Activated CD8-positive, alpha-beta T cell treated with anti-CD3 and anti-CD28 coated beads for 36 hours (primary cell): Measurements from ENCODE around the gene SV2C. TPM values are rescaled to one million over a fixed set of nuclear protein-coding genes. Genes with fewer than 3 reads are reported as not detected.

Experiments
- ATAC-seq: fragments of 200-7000 bp; cut with Tn5 transposase; one replicate; pipeline ENCODE4 v1.10.0; 2021; ENCODE audit warnings: mild to moderate bottlenecking, moderate library complexity
- CTCF ChIA-PET: fragments of 350-600 bp; sonication (Branson Sonifier 250); formaldehyde crosslinking; loops from one replicate; lab custom pipeline; 2021; ENCODE audit warnings: antibody characterized with exemption; lab: Charles Lee
- POLR2A ChIA-PET: fragments of 350-600 bp; sonication (Branson Sonifier 250); formaldehyde crosslinking; loops from one replicate; lab custom pipeline; 2021; ENCODE audit warnings: antibody characterized with exemption; lab: Charles Lee
- DNase-seq: peaks from one replicate; pipeline ENCODE4 v3.0.0-alpha.2; 2020
- H3K27ac Mint-ChIP-seq: one replicate; pipeline ENCODE4 v1.8.0; 2021; ENCODE audit warnings: mild to moderate bottlenecking, mixed read lengths
- H3K27me3 Mint-ChIP-seq: one replicate; pipeline ENCODE4 v1.8.0; 2021; ENCODE audit warnings: mixed read lengths
- H3K36me3 Mint-ChIP-seq: one replicate; pipeline ENCODE4 v1.8.0; 2021; ENCODE audit warnings: low read depth, mixed read lengths
- H3K4me1 Mint-ChIP-seq: one replicate; pipeline ENCODE4 v1.8.0; 2021; ENCODE audit warnings: low read depth, mixed read lengths
- H3K4me3 Mint-ChIP-seq: one replicate; pipeline ENCODE4 v1.8.0; 2021; ENCODE audit warnings: mild to moderate bottlenecking, moderate library complexity, mixed read lengths
- H3K9me3 Mint-ChIP-seq: one replicate; pipeline ENCODE4 v1.8.0; 2021; ENCODE audit warnings: mixed read lengths
- CTCF ChIP-seq: fragments of 200-600 bp; IDR thresholded peaks from one replicate; pipeline ENCODE4 v1.8.0; 2022; ENCODE audit warnings: antibody characterized with exemption, mild to moderate bottlenecking
- intact Hi-C: fragments of 100-400 bp; cut with micrococcal nuclease; formaldehyde crosslinking; loops from one replicate; pipeline ENCODE4 v1.10.0; 2022
- total RNA-seq, 2 experiments: library from RNA; stranded (reverse); gene quantifications; one replicate each; pipeline ENCODE4 v1.2.3, GENCODE V29; 2021

The SV2C gene
- total RNA-seq, 2 experiments from 2014 or later, result 0.07 TPM; not detected in 1

GRCh38 chr5:76402886-76403765 lies 319.9 kb downstream of the SV2C start, which contains the start of gene IQGAP2:
Gene IQGAP2 (plus strand): TSS chr5:76403285. CDS start chr5:76403546, 261 bp downstream.
- ChIA-PET CTCF (interaction anchor here (0.7 to 5.1 kb wide), 38 partner anchors 9 to 372 kb away, joined by 3 to 62 read pairs (median 4); no protein-coding TSS in a partner anchor), POLR2A (interaction anchor here (0.6 to 3.9 kb wide), 24 partner anchors 12 to 228 kb away, joined by 3 to 53 read pairs (median 4); no protein-coding TSS in a partner anchor)
- ATAC-seq, result peak; percentile 63
- peak within 1 kb of the TSS; percentile 87 for H3K4me3 Mint-ChIP-seq
- DNase-seq, result peak; percentile 84
- H3K36me3 Mint-ChIP-seq, result peaks cover 7% of the 10 kb centered on the region
- peak; percentile 87 for TF ChIP-seq CTCF
- H3K9me3 Mint-ChIP-seq, result no peaks in the 10 kb centered on the region
- H3K27me3 Mint-ChIP-seq, result no peaks in the 10 kb centered on the region
- peaks cover 51% of the 10 kb centered on the region for H3K4me1 Mint-ChIP-seq
- H3K27ac Mint-ChIP-seq, result peak within 1 kb of the TSS; percentile 98
- intact Hi-C loops, result loop anchor here (5.0 kb wide), 1 partner anchor 76 kb away; no protein-coding TSS in a partner anchor
